Colonic mucosa (tissue), 4 donors: ENCODE results near the gene MYB. TPM values are rescaled to one million over a fixed set of nuclear protein-coding genes. Genes with fewer than 3 reads are reported as not detected.

Experiments
- DNase-seq: peaks from one replicate; pipeline ENCODE4 v3.0.0-alpha.2; 2020
- H3K27ac ChIP-seq: fragments of 200-600 bp; one replicate; pipeline ENCODE4 v1.8.0; 2021
- H3K27me3 ChIP-seq: fragments of 200-600 bp; one replicate; pipeline ENCODE4 v1.8.0; 2021
- H3K36me3 ChIP-seq: fragments of 200-600 bp; one replicate; pipeline ENCODE4 v1.8.0; 2021
- H3K4me1 ChIP-seq: fragments of 200-600 bp; one replicate; pipeline ENCODE4 v1.8.0; 2021; ENCODE audit warnings: mild to moderate bottlenecking
- H3K4me3 ChIP-seq: fragments of 200-600 bp; one replicate; pipeline ENCODE4 v1.8.0; 2021
- H3K9ac ChIP-seq, 2 donors: one replicate each; pipeline ENCODE4 v1.7.0; 2013; ENCODE audit warnings: control low read depth in 2 of 2, low read depth in 2 of 2, low read length in 2 of 2
- H3K9me3 ChIP-seq: fragments of 200-600 bp; one replicate; pipeline ENCODE4 v1.8.0; 2021
- intact Hi-C: fragments of 100-400 bp; cut with DNase I; formaldehyde crosslinking; loops from one replicate; pipeline ENCODE4 v1.14.1; 2022
- total RNA-seq, 2 donors: library from RNA; stranded (reverse); fragmentation: NEBNext Ultra II Directional in 1 of 2; extraction: Animal tissue kit (Norgen Biotek cat#: 25700) in 1 of 2; gene quantifications; one replicate each; pipeline ENCODE4 v1.2.1, GENCODE V29; 2021
- TF ChIP-seq, protein P1 (sequence below): fragments of 200-600 bp; IDR thresholded peaks from one replicate; pipeline ENCODE4 v1.8.0; 2022; ENCODE audit warnings: antibody characterized with exemption, mild to moderate bottlenecking
- donor health status: healthy.
- donor health status: DM: no; HTN: no; CAD: no.
- donor health status: DM: no; HTN: no; CAD: no.

The MYB gene
- 10 to 100 TPM; 67.2 to 78.0 TPM for total RNA-seq

DNA sequence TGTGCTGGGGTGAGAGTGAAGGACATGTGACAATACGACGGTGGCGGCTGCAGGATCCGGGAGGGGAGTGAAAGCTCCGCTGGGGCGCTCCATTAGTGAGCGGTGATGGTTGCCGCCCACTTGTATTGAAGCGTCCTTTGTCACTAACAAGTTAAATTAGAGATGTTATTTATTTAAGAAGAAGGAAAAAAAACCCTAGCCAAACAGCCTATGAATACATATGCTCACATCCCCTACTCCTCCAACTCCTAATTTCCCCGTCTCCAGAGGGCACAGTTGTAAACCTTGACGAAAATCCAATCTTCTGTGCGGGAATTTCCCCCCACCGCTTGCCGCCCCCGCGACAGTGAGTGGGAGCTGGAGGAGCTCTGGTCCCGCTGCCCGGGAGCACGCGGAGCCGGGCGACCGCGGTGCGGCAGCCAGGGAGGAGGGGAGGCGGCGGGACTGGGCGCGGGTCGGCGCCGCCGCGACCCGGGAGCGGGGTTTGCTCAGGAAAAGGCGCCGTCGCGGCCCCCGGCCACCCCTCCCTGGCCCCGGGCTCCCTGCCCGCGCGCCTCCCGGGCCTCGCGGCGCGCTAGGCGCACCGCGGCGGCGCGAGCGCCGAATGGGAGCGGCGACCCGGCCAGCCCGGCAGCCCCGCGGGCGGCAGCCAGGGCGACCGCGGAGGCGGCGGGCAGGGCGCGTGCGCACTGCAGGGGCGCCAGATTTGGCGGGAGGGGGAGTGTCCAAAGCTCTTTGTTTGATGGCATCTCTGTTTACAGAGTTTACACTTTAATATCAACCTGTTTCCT, at the start of gene MYB:
Gene MYB, plus strand, starts transcription at position 767 of the 791 bp plus-strand sequence. CDS start 206 bp downstream, outside the sequence.
- Histone ChIP-seq H3K4me3 (peak within 1 kb of the TSS; percentile 50), H3K36me3 (no peaks in the 10 kb centered on the region), H3K9ac (peak within 1 kb of the TSS; percentile 90 to 93), H3K27ac (peak within 1 kb of the TSS; percentile 81), H3K27me3 (no peaks in the 10 kb centered on the region), H3K4me1 (no peaks in the 10 kb centered on the region), H3K9me3 (no peaks in the 10 kb centered on the region)
- TF ChIP-seq, protein P1, sequence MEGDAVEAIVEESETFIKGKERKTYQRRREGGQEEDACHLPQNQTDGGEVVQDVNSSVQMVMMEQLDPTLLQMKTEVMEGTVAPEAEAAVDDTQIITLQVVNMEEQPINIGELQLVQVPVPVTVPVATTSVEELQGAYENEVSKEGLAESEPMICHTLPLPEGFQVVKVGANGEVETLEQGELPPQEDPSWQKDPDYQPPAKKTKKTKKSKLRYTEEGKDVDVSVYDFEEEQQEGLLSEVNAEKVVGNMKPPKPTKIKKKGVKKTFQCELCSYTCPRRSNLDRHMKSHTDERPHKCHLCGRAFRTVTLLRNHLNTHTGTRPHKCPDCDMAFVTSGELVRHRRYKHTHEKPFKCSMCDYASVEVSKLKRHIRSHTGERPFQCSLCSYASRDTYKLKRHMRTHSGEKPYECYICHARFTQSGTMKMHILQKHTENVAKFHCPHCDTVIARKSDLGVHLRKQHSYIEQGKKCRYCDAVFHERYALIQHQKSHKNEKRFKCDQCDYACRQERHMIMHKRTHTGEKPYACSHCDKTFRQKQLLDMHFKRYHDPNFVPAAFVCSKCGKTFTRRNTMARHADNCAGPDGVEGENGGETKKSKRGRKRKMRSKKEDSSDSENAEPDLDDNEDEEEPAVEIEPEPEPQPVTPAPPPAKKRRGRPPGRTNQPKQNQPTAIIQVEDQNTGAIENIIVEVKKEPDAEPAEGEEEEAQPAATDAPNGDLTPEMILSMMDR, result no peak
- intact Hi-C loops, result no loop called here
- DNase-seq, result peak; percentile 85

DNA sequence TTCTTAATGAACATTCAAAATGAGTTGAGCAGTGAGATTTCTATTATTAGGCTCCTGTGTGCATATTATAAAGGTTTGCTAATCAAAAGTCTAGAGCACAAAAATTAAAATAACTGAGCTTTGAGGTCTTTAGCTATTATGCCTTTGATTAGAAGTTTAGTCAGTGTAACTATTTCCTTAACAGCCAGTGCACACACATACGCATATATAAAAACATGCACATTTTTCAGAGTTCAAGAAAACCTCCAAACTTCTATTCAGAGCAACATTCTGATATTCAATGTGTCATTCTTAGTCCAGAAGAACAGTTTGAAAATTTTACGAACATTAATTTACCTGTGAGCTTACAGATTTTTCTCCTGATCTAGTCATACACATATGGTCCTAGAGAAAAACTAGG, 48.3 kb upstream of the MYB start:
- no peak for DNase-seq
- TF ChIP-seq, protein P1, result no peak
- H3K9ac ChIP-seq, result no peak overlapping the region
- H3K4me1 ChIP-seq, result no peaks in the 10 kb centered on the region
- H3K27me3 ChIP-seq, result no peaks in the 10 kb centered on the region
- no peaks in the 10 kb centered on the region for H3K9me3 ChIP-seq
- H3K36me3 ChIP-seq, result no peaks in the 10 kb centered on the region
- intact Hi-C loops, result no loop called here
- no peak overlapping the region for H3K4me3 ChIP-seq
- no peak overlapping the region for H3K27ac ChIP-seq

DNA sequence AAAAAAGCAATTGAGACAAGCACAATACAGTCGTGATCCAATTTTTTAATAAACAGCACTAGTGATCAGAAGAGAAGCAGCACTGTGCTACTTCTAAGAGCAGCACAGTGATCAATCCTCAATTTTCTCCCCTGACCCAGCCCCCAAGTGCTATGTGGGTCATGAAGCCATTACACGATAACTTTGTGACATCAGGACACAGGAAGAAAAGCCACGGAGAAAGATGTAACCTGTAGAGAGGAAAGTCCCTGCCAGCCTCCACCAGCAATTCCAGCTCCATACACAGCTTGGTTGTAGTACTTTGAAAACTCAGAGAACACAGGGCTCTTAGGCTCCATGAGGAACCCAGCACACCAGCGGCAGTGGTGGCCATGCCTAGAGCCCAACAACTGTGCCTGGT, 45.3 kb upstream of the MYB start:
- Histone ChIP-seq H3K27ac (no peak overlapping the region), H3K27me3 (no peaks in the 10 kb centered on the region), H3K4me3 (no peak overlapping the region), H3K4me1 (no peaks in the 10 kb centered on the region), H3K9me3 (no peaks in the 10 kb centered on the region), H3K9ac (no peak overlapping the region), H3K36me3 (no peaks in the 10 kb centered on the region)
- intact Hi-C loops, result no loop called here
- TF ChIP-seq, protein P1, result no peak
- no peak for DNase-seq

DNA sequence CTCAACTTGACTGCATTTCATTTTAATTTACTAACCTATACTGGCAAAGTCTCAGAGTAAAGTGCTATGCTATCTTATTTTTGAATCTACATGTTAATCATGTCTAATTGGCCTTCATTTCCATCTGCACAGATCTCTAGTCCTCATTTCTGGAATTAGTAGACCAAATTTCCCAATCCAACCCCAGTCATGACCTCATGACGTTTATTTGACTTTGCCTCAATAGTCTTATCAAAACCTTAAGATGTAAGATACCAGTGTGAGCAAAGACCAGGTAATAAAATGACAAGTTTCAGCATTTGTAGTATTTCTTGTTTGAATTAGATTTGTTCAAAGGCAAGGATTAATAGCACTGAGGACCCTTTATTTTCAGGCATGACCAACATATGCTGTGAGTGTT, 43.3 kb upstream of the MYB start:
- TF ChIP-seq, protein P1, result no peak
- H3K27ac ChIP-seq, result no peak overlapping the region
- no peaks in the 10 kb centered on the region for H3K27me3 ChIP-seq
- intact Hi-C loops, result no loop called here
- no peak overlapping the region for H3K9ac ChIP-seq
- no peak for DNase-seq
- H3K9me3 ChIP-seq, result no peaks in the 10 kb centered on the region
- no peaks in the 10 kb centered on the region for H3K4me1 ChIP-seq
- H3K4me3 ChIP-seq, result no peak overlapping the region
- no peaks in the 10 kb centered on the region for H3K36me3 ChIP-seq

DNA sequence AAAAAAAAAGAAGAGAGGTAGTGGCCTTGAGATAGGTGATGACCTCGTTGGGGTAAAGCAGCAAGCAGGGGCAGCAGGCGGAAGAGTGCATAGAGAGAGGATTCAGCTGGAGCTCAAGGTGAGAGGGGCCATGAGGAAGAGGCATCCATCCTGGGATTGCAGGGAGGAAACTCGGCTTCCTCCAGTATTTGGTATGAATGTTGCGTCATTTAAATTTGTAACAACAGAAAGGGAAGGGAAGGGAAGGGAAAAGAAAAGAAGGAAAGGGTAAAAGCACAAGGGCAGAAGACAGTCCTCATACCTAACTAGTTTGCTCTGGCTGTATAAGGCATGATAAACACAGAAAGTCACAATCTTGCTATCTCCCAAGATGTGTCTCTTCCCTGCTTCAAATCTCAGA, 39.9 kb upstream of the MYB start:
- Histone ChIP-seq H3K9me3 (no peaks in the 10 kb centered on the region), H3K27me3 (no peaks in the 10 kb centered on the region), H3K36me3 (no peaks in the 10 kb centered on the region), H3K4me3 (no peak overlapping the region), H3K27ac (no peak overlapping the region), H3K9ac (no peak overlapping the region), H3K4me1 (no peaks in the 10 kb centered on the region)
- no peak for DNase-seq
- intact Hi-C loops, result no loop called here
- TF ChIP-seq, protein P1, result no peak
